Calu3 (cell line): ENCODE data around the gene ABCA10. TPM values are rescaled to one million over a fixed set of nuclear protein-coding genes. Genes with fewer than 3 reads are reported as not detected.

ENCODE experiments used
- BruUV-seq: library from RNA; stranded (reverse); fragments of 400-500 nt; replicated peaks from 2 replicates; lab custom pipeline; 2021; lab: Mats Ljungman, UMichigan
- CTCF ChIA-PET: fragments of 300-600 bp; sonication (Branson Sonifier 250); formaldehyde crosslinking; loops from one replicate; lab custom pipeline; 2022; ENCODE audit warnings: antibody characterized with exemption; lab: Charles Lee
- DNase-seq: peaks from one replicate; pipeline ENCODE4 v3.0.0; 2022
- H3K27ac Mint-ChIP-seq: one replicate; pipeline ENCODE4 v1.8.0; 2022; ENCODE audit warnings: mixed read lengths; ENCODE audit not compliant: unreplicated experiment
- H3K27me3 Mint-ChIP-seq: one replicate; pipeline ENCODE4 v1.8.0; 2022; ENCODE audit warnings: mixed read lengths; ENCODE audit not compliant: unreplicated experiment
- H3K36me3 Mint-ChIP-seq: one replicate; pipeline ENCODE4 v1.8.0; 2022; ENCODE audit warnings: mild to moderate bottlenecking, moderate library complexity, mixed read lengths; ENCODE audit not compliant: insufficient read depth, unreplicated experiment
- H3K4me1 Mint-ChIP-seq: one replicate; pipeline ENCODE4 v1.8.0; 2022; ENCODE audit warnings: mild to moderate bottlenecking, low read depth, mixed read lengths; ENCODE audit not compliant: unreplicated experiment
- H3K4me3 Mint-ChIP-seq: one replicate; pipeline ENCODE4 v1.8.0; 2022; ENCODE audit warnings: mild to moderate bottlenecking, low read depth, moderate library complexity, mixed read lengths; ENCODE audit not compliant: unreplicated experiment
- H3K9me3 Mint-ChIP-seq: one replicate; pipeline ENCODE4 v1.8.0; 2022; ENCODE audit warnings: low read depth, mixed read lengths; ENCODE audit not compliant: unreplicated experiment
- intact Hi-C: fragments of 100-400 bp; cut with micrococcal nuclease; formaldehyde crosslinking; loops from one replicate; pipeline ENCODE4 v1.10.0; 2022; ENCODE audit not compliant: unreplicated experiment
- total RNA-seq: library from RNA; stranded (reverse); gene quantifications from 2 replicates; pipeline ENCODE4 v1.2.3, GENCODE V29; 2022
- TF ChIP-seq, protein P1 (sequence below): fragments of 200-600 bp; IDR thresholded peaks from one replicate; pipeline ENCODE4 v1.8.0; 2022; ENCODE audit warnings: antibody characterized with exemption; ENCODE audit not compliant: unreplicated experiment

ABCA10 gene
- total RNA-seq, 1 experiment from 2014 or later: 0.28 TPM

DNA sequence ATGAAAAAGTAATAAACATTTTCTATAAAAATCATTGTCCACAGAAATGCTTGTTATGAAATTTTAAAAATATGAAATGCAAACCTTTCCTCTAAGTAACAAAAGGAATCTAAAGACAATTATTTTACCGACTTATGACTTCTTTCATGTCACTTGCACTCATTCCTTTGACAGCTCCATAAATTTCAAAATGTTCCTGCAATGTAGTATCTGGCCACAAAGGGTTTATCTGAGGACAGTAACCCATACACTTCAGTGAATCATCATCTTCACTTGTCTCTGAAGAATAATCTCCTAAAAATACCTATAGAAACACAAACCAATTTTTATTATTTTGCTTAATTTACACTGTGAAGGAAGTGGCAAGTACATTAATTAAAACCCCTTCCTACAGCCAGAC is 25.6 kb upstream of the ABCA10 start:
- Mint-ChIP-seq H3K4me3 (no peak overlapping the region), H3K36me3 (no peaks in the 10 kb centered on the region), H3K9me3 (no peaks in the 10 kb centered on the region), H3K27ac (no peak overlapping the region), H3K4me1 (no peaks in the 10 kb centered on the region), H3K27me3 (no peaks in the 10 kb centered on the region)
- DNase-seq: no peak
- CTCF ChIA-PET: no interaction called here
- TF ChIP-seq, protein P1, sequence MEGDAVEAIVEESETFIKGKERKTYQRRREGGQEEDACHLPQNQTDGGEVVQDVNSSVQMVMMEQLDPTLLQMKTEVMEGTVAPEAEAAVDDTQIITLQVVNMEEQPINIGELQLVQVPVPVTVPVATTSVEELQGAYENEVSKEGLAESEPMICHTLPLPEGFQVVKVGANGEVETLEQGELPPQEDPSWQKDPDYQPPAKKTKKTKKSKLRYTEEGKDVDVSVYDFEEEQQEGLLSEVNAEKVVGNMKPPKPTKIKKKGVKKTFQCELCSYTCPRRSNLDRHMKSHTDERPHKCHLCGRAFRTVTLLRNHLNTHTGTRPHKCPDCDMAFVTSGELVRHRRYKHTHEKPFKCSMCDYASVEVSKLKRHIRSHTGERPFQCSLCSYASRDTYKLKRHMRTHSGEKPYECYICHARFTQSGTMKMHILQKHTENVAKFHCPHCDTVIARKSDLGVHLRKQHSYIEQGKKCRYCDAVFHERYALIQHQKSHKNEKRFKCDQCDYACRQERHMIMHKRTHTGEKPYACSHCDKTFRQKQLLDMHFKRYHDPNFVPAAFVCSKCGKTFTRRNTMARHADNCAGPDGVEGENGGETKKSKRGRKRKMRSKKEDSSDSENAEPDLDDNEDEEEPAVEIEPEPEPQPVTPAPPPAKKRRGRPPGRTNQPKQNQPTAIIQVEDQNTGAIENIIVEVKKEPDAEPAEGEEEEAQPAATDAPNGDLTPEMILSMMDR: no peak
- intact Hi-C loops: no loop called here
- BruUV-seq: no TSS peak

DNA sequence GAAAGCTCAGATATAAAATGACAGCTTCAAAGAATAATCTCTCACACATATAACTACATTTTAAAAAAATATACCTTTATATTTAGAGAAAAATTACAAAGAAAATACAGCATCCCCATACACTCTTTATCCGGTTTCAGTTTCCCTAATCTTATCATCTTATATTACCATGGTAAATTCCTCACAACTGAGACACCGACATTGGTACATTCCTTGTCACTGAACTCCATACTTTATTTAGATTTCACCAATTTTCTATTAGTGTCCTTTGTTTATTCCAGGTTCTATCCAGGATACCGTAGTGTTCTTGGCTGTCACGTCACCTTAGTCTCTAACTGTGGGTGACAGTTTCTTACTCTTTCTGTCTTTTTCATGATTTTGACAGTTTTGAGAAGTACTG is 22.0 kb upstream of the ABCA10 start:
- H3K36me3 Mint-ChIP-seq: no peaks in the 10 kb centered on the region
- no peak for DNase-seq
- no peak overlapping the region for H3K4me3 Mint-ChIP-seq
- H3K9me3 Mint-ChIP-seq: no peaks in the 10 kb centered on the region
- H3K4me1 Mint-ChIP-seq: no peaks in the 10 kb centered on the region
- H3K27ac Mint-ChIP-seq: no peak overlapping the region
- intact Hi-C loops: no loop called here
- BruUV-seq: no TSS peak
- TF ChIP-seq, protein P1: no peak
- CTCF ChIA-PET: no interaction called here
- H3K27me3 Mint-ChIP-seq: no peaks in the 10 kb centered on the region

DNA sequence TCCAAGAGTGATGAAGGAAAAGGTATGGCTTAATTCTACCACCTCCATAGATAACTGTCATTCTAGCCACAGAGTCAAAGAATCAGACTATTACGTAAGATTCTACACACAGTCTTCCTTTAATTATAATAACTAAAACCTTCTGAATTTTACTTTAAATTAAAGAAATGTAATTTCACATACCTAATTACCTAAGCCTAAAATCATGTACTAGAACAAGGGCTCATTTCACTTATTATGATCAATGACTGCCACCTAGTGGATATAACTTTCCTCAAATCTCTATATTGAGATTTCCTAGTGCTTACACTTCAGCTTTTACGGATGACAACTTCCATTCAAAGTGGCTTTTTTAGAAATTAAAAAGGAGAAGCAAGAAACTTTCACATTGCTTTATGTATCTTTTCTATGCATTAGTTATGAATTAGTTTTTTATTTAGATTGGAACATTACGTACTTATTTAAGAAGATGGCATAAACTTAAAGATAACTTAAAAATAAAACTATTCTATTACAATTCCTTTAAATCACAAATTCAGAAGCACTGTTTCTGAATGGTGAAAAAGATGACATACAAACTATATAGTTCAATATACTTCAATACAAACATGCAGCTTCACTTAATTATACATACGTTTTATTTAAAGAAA is 18.2 kb upstream of the ABCA10 start:
- H3K4me3 Mint-ChIP-seq: no peak overlapping the region
- no peaks in the 10 kb centered on the region for H3K9me3 Mint-ChIP-seq
- CTCF ChIA-PET: interaction anchor here (1.4 to 1.5 kb wide), 2 partner anchors 453 to 475 kb away, joined by 4 read pairs; no protein-coding TSS in a partner anchor
- no TSS peak for BruUV-seq
- DNase-seq: no peak
- intact Hi-C loops: loop anchor here (10.0 kb wide), 1 partner anchor 278 kb away; no protein-coding TSS in a partner anchor
- TF ChIP-seq, protein P1: no peak
- H3K36me3 Mint-ChIP-seq: no peaks in the 10 kb centered on the region
- H3K4me1 Mint-ChIP-seq: no peaks in the 10 kb centered on the region
- H3K27ac Mint-ChIP-seq: no peak overlapping the region
- no peaks in the 10 kb centered on the region for H3K27me3 Mint-ChIP-seq

DNA sequence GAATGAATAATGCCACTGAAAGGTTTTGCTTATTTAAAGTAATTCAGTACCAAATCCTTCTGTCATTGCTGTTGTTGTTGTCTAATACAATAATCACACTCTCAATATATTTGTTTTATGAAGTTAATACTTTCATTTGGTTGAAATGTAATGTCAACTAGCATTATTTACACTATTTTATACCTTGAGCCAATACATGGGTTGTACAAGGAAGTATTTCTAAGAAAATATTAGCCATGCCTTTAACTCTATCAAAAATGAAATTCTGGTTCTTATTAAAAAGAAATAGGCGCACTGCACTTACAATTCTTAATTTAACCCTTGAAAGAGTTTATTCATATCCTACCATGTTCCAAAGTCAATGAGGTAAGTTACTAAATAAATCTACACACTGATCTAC is 17.6 kb upstream of the ABCA10 start:
- Mint-ChIP-seq H3K27me3 (no peaks in the 10 kb centered on the region), H3K9me3 (no peaks in the 10 kb centered on the region), H3K4me1 (no peaks in the 10 kb centered on the region), H3K27ac (no peak overlapping the region), H3K36me3 (no peaks in the 10 kb centered on the region), H3K4me3 (no peak overlapping the region)
- TF ChIP-seq, protein P1: no peak
- CTCF ChIA-PET: interaction anchor here (1.4 to 1.5 kb wide), 2 partner anchors 452 to 474 kb away, joined by 4 read pairs; no protein-coding TSS in a partner anchor
- no peak for DNase-seq
- BruUV-seq: no TSS peak
- intact Hi-C loops: loop anchor here (10.0 kb wide), 1 partner anchor 279 kb away; no protein-coding TSS in a partner anchor
